Stimulated activated naive CD8-positive, alpha-beta T cell treated with anti-CD3 and anti-CD28 coated beads, Interleukin-15, Interleukin-2, amounts not matched to agents 100 U/mL and 50 U/mL, for 24 hours (primary cell): ENCODE results near the gene ATXN8OS.
"Not testable (repeated sequence)": the region's sequence is repeated elsewhere in the genome, so short reads cannot be mapped to it uniquely, and the experiment has no call there.

Source experiments
- ATAC-seq: fragments of 150-1000 bp; cut with Tn5 transposase; one replicate; pipeline ENCODE4 v1.10.0; 2021
- DNase-seq: peaks from one replicate; pipeline ENCODE4 v3.0.0; 2021

ATXN8OS gene

GRCh38 chr13:70107498-70108281 is at the start of gene ATXN8OS:
Gene ATXN8OS, plus strand, starts transcription at chr13:70107826.
- DNase-seq (no peak), ATAC-seq (peak; percentile 6)

GRCh38 chr13:70080012-70080411 is 27.6 kb upstream of the ATXN8OS start:
- DNase-seq = no peak
- ATAC-seq = no peak

GRCh38 chr13:70087247-70087646 is 20.4 kb upstream of the ATXN8OS start:
- DNase-seq (no peak), ATAC-seq (no peak)

GRCh38 chr13:70088926-70089325 is 18.7 kb upstream of the ATXN8OS start:
- ATAC-seq (no peak), DNase-seq (no peak)

- ATAC-seq = no peak
Observed at GRCh38 chr13:70090036-70090723, 17.4 kb upstream of the ATXN8OS start.

GRCh38 chr13:70098669-70099068 is 9.0 kb upstream of the ATXN8OS start:
- ATAC-seq = no peak
- DNase-seq = no peak

More at GRCh38 chr13:70090036-70090723, 17.4 kb upstream of the ATXN8OS start:
- DNase-seq = no peak

GRCh38 chr13:70104481-70104880 is 3.1 kb upstream of the ATXN8OS start:
- no peak for ATAC-seq
- DNase-seq = no peak

GRCh38 chr13:70107125-70107497 is 515 bp upstream of the ATXN8OS start:
- ATAC-seq (no peak), DNase-seq (no peak)

- ATAC-seq (no peak), DNase-seq (no peak)
Observed at GRCh38 chr13:70108356-70109105, 905 bp downstream of the ATXN8OS start, which contains the start of gene KLHL1. Gene KLHL1, minus strand, starts transcription at chr13:70108452. Its CDS starts 753 bp downstream, at chr13:70107699.

- ATAC-seq (no peak), DNase-seq (no peak)
Observed at GRCh38 chr13:70117338-70117905, 9.8 kb downstream of the ATXN8OS start.

GRCh38 chr13:70125693-70126092 is 18.1 kb downstream of the ATXN8OS start:
- ATAC-seq (no peak), DNase-seq (no peak)

GRCh38 chr13:70128098-70128497 is 20.5 kb downstream of the ATXN8OS start:
- DNase-seq = no peak
- ATAC-seq = no peak

GRCh38 chr13:70142658-70143057 is 35.0 kb downstream of the ATXN8OS start:
- ATAC-seq, DNase-seq: not testable (repeated sequence)

- DNase-seq = no peak
- no peak for ATAC-seq
Observed at GRCh38 chr13:70162141-70162540, 54.5 kb downstream of the ATXN8OS start.

GRCh38 chr13:70170689-70171088 is 63.1 kb downstream of the ATXN8OS start:
- DNase-seq (no peak), ATAC-seq (no peak)

GRCh38 chr13:70171151-70171550 is 63.5 kb downstream of the ATXN8OS start:
- no peak for ATAC-seq
- no peak for DNase-seq

GRCh38 chr13:70172946-70173597 is 65.4 kb downstream of the ATXN8OS start:
- no peak for ATAC-seq
- no peak for DNase-seq

GRCh38 chr13:70173598-70173959 is 66.0 kb downstream of the ATXN8OS start:
- DNase-seq = no peak

GRCh38 chr13:70178346-70178745 is 70.7 kb downstream of the ATXN8OS start:
- no peak for ATAC-seq
- DNase-seq = no peak

More at GRCh38 chr13:70173598-70173959, 66.0 kb downstream of the ATXN8OS start:
- no peak for ATAC-seq
